MM.1S (cell line): ENCODE data around the gene PADI1.

Experiments
- DNase-seq: peaks from one replicate; pipeline ENCODE4 v3.0.0-alpha.2; 2015
- H2AFZ ChIP-seq: fragments of 300-600 bp; sonication (generic); 2 replicates; pipeline ENCODE4 v1.6.0; 2016; ENCODE audit warnings: antibody characterized with exemption, low read length
- H3F3A ChIP-seq: fragments of 300-600 bp; sonication (generic); 2 replicates; pipeline ENCODE4 v1.6.1; 2016; ENCODE audit warnings: mild to moderate bottlenecking, antibody characterized with exemption, low read length, moderate library complexity, mixed read lengths; ENCODE audit not compliant: insufficient read depth
- H3K27ac ChIP-seq: fragments of 300-600 bp; sonication (generic); 2 replicates; pipeline ENCODE4 v1.5.1; 2016; ENCODE audit warnings: mild to moderate bottlenecking, low read length
- H3K27me3 ChIP-seq: fragments of 300-600 bp; sonication (generic); replicated peaks from 2 replicates; pipeline ENCODE4 v1.6.0; 2016; ENCODE audit warnings: low read length; ENCODE audit not compliant: insufficient read depth
- H3K36me3 ChIP-seq: fragments of 300-600 bp; sonication (generic); replicated peaks from 2 replicates; pipeline ENCODE4 v1.6.1; 2016; ENCODE audit warnings: mild to moderate bottlenecking, low read length, mixed read lengths; ENCODE audit not compliant: insufficient read depth
- H3K4me1 ChIP-seq: fragments of 300-600 bp; sonication (generic); 2 replicates; pipeline ENCODE4 v1.6.1; 2016; ENCODE audit warnings: low read length, mixed read lengths
- H3K4me2 ChIP-seq: fragments of 300-600 bp; sonication (generic); 2 replicates; pipeline ENCODE4 v1.6.0; 2016; ENCODE audit warnings: low read depth, low read length
- H3K4me3 ChIP-seq: fragments of 300-600 bp; sonication (generic); 2 replicates; pipeline ENCODE4 v1.5.1; 2016; ENCODE audit warnings: low read length, mixed read lengths
- H3K79me2 ChIP-seq: fragments of 300-600 bp; sonication (generic); 2 replicates; pipeline ENCODE4 v1.6.1; 2016; ENCODE audit warnings: mixed run types, low read length, mixed read lengths
- H3K9ac ChIP-seq: fragments of 300-600 bp; sonication (generic); 2 replicates; pipeline ENCODE4 v1.6.1; 2016; ENCODE audit warnings: low read length, mixed read lengths
- H3K9me2 ChIP-seq: fragments of 300-600 bp; sonication (generic); replicated peaks from 2 replicates; pipeline ENCODE4 v1.6.1; 2016; ENCODE audit warnings: mild to moderate bottlenecking, low read length, mixed read lengths; ENCODE audit not compliant: insufficient read depth
- H3K9me3 ChIP-seq: fragments of 300-600 bp; sonication (generic); replicated peaks from 2 replicates; pipeline ENCODE4 v1.6.1; 2016; ENCODE audit warnings: mild to moderate bottlenecking, low read length, mixed read lengths; ENCODE audit not compliant: insufficient read depth
- H4K20me1 ChIP-seq: fragments of 300-600 bp; sonication (generic); 2 replicates; pipeline ENCODE4 v1.6.1; 2016; ENCODE audit warnings: mild to moderate bottlenecking, low read length, moderate library complexity, mixed read lengths; ENCODE audit not compliant: insufficient read depth
- CTCF ChIP-seq: fragments of 300-600 bp; sonication (generic); IDR thresholded peaks from 2 replicates; pipeline ENCODE4 v1.5.1; 2016; ENCODE audit warnings: antibody characterized with exemption, low read length, mixed read lengths
- EZH2 ChIP-seq: fragments of 300-600 bp; sonication (generic); optimal IDR thresholded peaks from 2 replicates; pipeline ENCODE3; 2017; ENCODE audit warnings: low read depth, mild to moderate bottlenecking, antibody characterized with exemption, low read length, mixed read lengths
- EZH2phosphoT487 ChIP-seq: fragments of 300-600 bp; sonication (generic); IDR thresholded peaks from 2 replicates; pipeline ENCODE4 v1.6.1; 2018; ENCODE audit warnings: antibody characterized with exemption, low read length

The PADI1 gene

DNA sequence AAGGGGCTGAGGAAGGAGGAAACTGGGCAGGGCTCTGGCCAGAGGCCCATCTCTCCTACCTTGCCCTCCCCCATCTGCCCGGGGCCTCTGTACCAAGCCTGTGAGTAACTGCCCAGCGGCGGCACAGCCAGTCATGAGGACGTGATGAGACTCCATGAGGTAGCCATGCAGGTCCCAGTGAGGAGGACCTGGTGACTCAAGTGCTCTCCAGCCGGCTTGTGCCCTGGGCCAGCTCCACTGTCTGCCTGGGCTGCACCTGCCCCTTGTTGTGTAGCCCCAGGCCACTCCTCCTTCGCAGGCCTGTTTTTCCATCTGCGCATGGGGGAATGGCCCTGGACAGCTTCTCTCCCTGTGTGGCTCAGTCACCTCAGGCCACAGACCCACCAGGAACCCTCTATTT lies 42.0 kb upstream of the PADI1 start:
- no peaks in the 10 kb centered on the region for H4K20me1 ChIP-seq
- H3F3A ChIP-seq: no peaks in the 10 kb centered on the region
- H3K36me3 ChIP-seq: no peaks in the 10 kb centered on the region
- H3K4me2 ChIP-seq: no peak overlapping the region
- no peaks in the 10 kb centered on the region for H3K9me3 ChIP-seq
- peaks cover 72% of the 10 kb centered on the region for H3K27me3 ChIP-seq
- H2AFZ ChIP-seq: no peak overlapping the region
- H3K4me3 ChIP-seq: no peak overlapping the region
- H3K27ac ChIP-seq: no peak overlapping the region
- DNase-seq: no peak
- H3K9ac ChIP-seq: no peak overlapping the region
- TF ChIP-seq EZH2phosphoT487 (no peak), EZH2 (no peak), CTCF (no peak)
- no peaks in the 10 kb centered on the region for H3K9me2 ChIP-seq
- no peaks in the 10 kb centered on the region for H3K4me1 ChIP-seq
- no peaks in the 10 kb centered on the region for H3K79me2 ChIP-seq

GRCh38 chr1:17163371-17163770 lies 41.6 kb upstream of the PADI1 start:
- Histone ChIP-seq H4K20me1 (no peaks in the 10 kb centered on the region), H3K36me3 (no peaks in the 10 kb centered on the region), H3K9me3 (no peaks in the 10 kb centered on the region), H3K4me3 (no peak overlapping the region), H3K27ac (no peak overlapping the region), H3K9ac (no peak overlapping the region), H3K27me3 (peaks cover 76% of the 10 kb centered on the region), H3K4me2 (no peak overlapping the region), H3F3A (no peaks in the 10 kb centered on the region), H2AFZ (no peak overlapping the region), H3K79me2 (no peaks in the 10 kb centered on the region), H3K9me2 (no peaks in the 10 kb centered on the region), H3K4me1 (no peaks in the 10 kb centered on the region)
- no peak for DNase-seq
- no peak for TF ChIP-seq CTCF
- no peak for TF ChIP-seq EZH2
- TF ChIP-seq EZH2phosphoT487: no peak

- no peak for TF ChIP-seq CTCF
- no peak for TF ChIP-seq EZH2
- TF ChIP-seq EZH2phosphoT487: no peak
- DNase-seq: no peak
- H3K9ac ChIP-seq: no peak overlapping the region
- H3K27ac ChIP-seq: no peak overlapping the region
- H3K4me2 ChIP-seq: no peak overlapping the region
- H3K36me3 ChIP-seq: no peaks in the 10 kb centered on the region
- no peaks in the 10 kb centered on the region for H4K20me1 ChIP-seq
- H3F3A ChIP-seq: no peaks in the 10 kb centered on the region
- H3K27me3 ChIP-seq: peaks cover 81% of the 10 kb centered on the region
- H2AFZ ChIP-seq: no peak overlapping the region
- no peaks in the 10 kb centered on the region for H3K9me3 ChIP-seq
- H3K4me3 ChIP-seq: no peak overlapping the region
- H3K9me2 ChIP-seq: no peaks in the 10 kb centered on the region
- H3K4me1 ChIP-seq: no peaks in the 10 kb centered on the region
- H3K79me2 ChIP-seq: no peaks in the 10 kb centered on the region
Measured at GRCh38 chr1:17163789-17164666, 40.9 kb upstream of the PADI1 start.
